CD4-positive, alpha-beta T cell (primary cell): ENCODE data around the gene ARHGEF28. TPM values are rescaled to one million over a fixed set of nuclear protein-coding genes. Genes with fewer than 3 reads are reported as not detected.

ENCODE experiments used
- ATAC-seq: fragments of 200-7000 bp; cut with Tn5 transposase; one replicate; pipeline ENCODE4 v1.10.0; 2022; ENCODE audit warnings: mild to moderate bottlenecking; ENCODE audit not compliant: poor library complexity
- CTCF ChIA-PET: fragments of 350-600 bp; sonication (Branson Sonifier 250); formaldehyde crosslinking; loops from one replicate; lab custom pipeline; 2021; ENCODE audit warnings: antibody characterized with exemption, inconsistent platforms; lab: Charles Lee
- POLR2A ChIA-PET: fragments of 350-600 bp; sonication (Branson Sonifier 250); formaldehyde crosslinking; loops from one replicate; lab custom pipeline; 2021; ENCODE audit warnings: antibody characterized with exemption, inconsistent platforms; lab: Charles Lee
- DNase-seq, 14 experiments: peaks; one replicate each; pipeline ENCODE4 v3.0.0-alpha.2; 2013 to 2020; ENCODE audit warnings: mixed read lengths in 2 of 14
- H3K27ac ChIP-seq, 2 donors: one replicate each; pipeline versions ENCODE4 v1.5.1 to v1.7.0; 2013; ENCODE audit warnings: low read length in 2 of 2, low read depth in 1 of 2, mild to moderate bottlenecking in 1 of 2
- H3K27me3 ChIP-seq, 2 experiments: 1 replicate in 1 of 2; 2 replicates in 1 of 2; pipeline versions ENCODE4 v1.6.1 to v1.7.0; 2013; ENCODE audit warnings: low read length in 2 of 2, control low read depth in 1 of 2, mild to moderate bottlenecking in 1 of 2, moderate library complexity in 1 of 2; ENCODE audit not compliant: insufficient read depth in 2 of 2, control insufficient read depth in 1 of 2
- H3K36me3 ChIP-seq: one replicate; pipeline ENCODE4 v1.6.1; 2013; ENCODE audit warnings: low read length, control low read depth; ENCODE audit not compliant: insufficient read depth
- H3K4me1 ChIP-seq: one replicate; pipeline ENCODE4 v1.6.1; 2013; ENCODE audit warnings: low read length, control low read depth; ENCODE audit not compliant: insufficient read depth
- H3K4me3 ChIP-seq: one replicate; pipeline ENCODE4 v1.5.1; 2013; ENCODE audit warnings: mild to moderate bottlenecking, low read length, moderate library complexity
- H3K9me3 ChIP-seq, 2 experiments: 1 replicate in 1 of 2; 2 replicates in 1 of 2; pipeline versions ENCODE4 v1.6.1 to v1.7.0; 2013; ENCODE audit warnings: low read length in 2 of 2, mild to moderate bottlenecking in 2 of 2, control low read depth in 1 of 2, moderate library complexity in 1 of 2; ENCODE audit not compliant: control insufficient read depth in 1 of 2, insufficient read depth in 1 of 2
- H3K27ac Mint-ChIP-seq: one replicate; pipeline ENCODE4 v1.8.0; 2020; ENCODE audit warnings: mixed read lengths
- H3K27me3 Mint-ChIP-seq: one replicate; pipeline ENCODE4 v1.8.0; 2021; ENCODE audit warnings: mixed read lengths
- H3K36me3 Mint-ChIP-seq: one replicate; pipeline ENCODE4 v1.8.0; 2021; ENCODE audit warnings: low read depth, mixed read lengths
- H3K4me1 Mint-ChIP-seq: one replicate; pipeline ENCODE4 v1.8.0; 2021; ENCODE audit warnings: low read depth, mixed read lengths
- H3K4me3 Mint-ChIP-seq: one replicate; pipeline ENCODE4 v1.8.0; 2020; ENCODE audit warnings: mild to moderate bottlenecking, mixed read lengths
- H3K9me3 Mint-ChIP-seq: one replicate; pipeline ENCODE4 v1.8.0; 2020; ENCODE audit warnings: mixed read lengths
- CTCF ChIP-seq: fragments of 200-600 bp; IDR thresholded peaks from one replicate; pipeline ENCODE4 v1.8.0; 2022; ENCODE audit warnings: antibody characterized with exemption, mild to moderate bottlenecking
- intact Hi-C, 2 experiments: fragments of 100-400 bp; cut with DNase I in 1 of 2; cut with micrococcal nuclease in 1 of 2; formaldehyde crosslinking; loops; one replicate each; pipeline versions ENCODE4 v1.15.1 to v1.9.0; 2023 to 2025; cut with DNase I, micrococcal nuclease
- total RNA-seq, 174 experiments: library from RNA in 2 of 174; stranded (reverse) in 2 of 174; gene quantifications; one replicate each; pipeline ENCODE4 v1.2.3 and lab custom pipeline; 2021 to 2026

Gene ARHGEF28
- total RNA-seq, 2 experiments from 2014 or later = not detected

DNA sequence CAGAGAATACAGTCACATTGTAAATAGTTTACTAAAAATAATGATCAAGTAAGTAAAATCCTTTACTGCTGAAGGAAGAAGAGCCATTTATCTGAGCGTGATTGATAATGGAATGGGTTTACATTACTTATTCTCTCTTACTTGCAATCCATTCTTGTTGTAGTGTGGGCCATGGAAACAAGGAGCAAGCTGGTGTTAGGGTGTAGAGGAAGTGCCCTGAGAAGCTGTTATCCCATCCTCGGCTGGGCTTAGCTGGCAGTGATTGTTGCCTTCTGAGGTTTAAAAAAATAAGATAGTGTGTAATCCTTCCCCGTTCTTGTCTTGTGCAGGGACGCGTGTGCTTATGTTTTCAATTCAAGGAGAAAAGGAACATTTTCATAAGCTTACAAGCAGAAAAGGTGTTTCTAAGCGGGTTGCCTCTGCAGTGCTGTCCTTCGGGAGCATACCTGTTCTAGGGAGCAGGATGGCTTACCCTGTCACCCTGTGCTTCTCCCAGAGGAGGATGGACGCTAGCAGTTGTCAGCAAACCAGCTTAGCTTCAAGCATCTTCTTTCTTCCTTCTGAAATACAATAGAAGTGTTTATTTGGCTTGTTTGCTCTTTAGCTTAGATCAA, 188.3 kb downstream of the ARHGEF28 start:
- Histone ChIP-seq H3K36me3 (no peaks in the 10 kb centered on the region), H3K4me1 (no peaks in the 10 kb centered on the region), H3K27me3 (no peaks in the 10 kb centered on the region), H3K4me3 (no peak overlapping the region), H3K27ac (no peak overlapping the region), H3K9me3 (no peaks in the 10 kb centered on the region)
- H3K9me3 Mint-ChIP-seq = no peaks in the 10 kb centered on the region
- H3K4me1 Mint-ChIP-seq = no peaks in the 10 kb centered on the region
- ChIA-PET POLR2A (no interaction called here), CTCF (interaction anchor here (0.6 kb wide), 1 partner anchor 389 kb away, joined by 3 read pairs; no protein-coding TSS in a partner anchor)
- H3K27me3 Mint-ChIP-seq = peaks cover 28% of the 10 kb centered on the region
- no peak for DNase-seq
- ATAC-seq = no peak
- H3K36me3 Mint-ChIP-seq = no peaks in the 10 kb centered on the region
- TF ChIP-seq CTCF = no peak
- no peak overlapping the region for H3K4me3 Mint-ChIP-seq
- H3K27ac Mint-ChIP-seq = no peak overlapping the region
- intact Hi-C loops = no loop called here

- TF ChIP-seq CTCF = no peak
- H3K36me3 Mint-ChIP-seq = no peaks in the 10 kb centered on the region
- intact Hi-C loops = no loop called here
- no peaks in the 10 kb centered on the region for H3K4me1 Mint-ChIP-seq
- no peak for DNase-seq
- H3K4me3 Mint-ChIP-seq = no peak overlapping the region
- Histone ChIP-seq H3K27me3 (no peaks in the 10 kb centered on the region), H3K4me3 (no peak overlapping the region), H3K36me3 (no peaks in the 10 kb centered on the region), H3K9me3 (no peaks in the 10 kb centered on the region), H3K27ac (no peak overlapping the region), H3K4me1 (no peaks in the 10 kb centered on the region)
- ChIA-PET CTCF (no interaction called here), POLR2A (no interaction called here)
- no peaks in the 10 kb centered on the region for H3K9me3 Mint-ChIP-seq
- H3K27ac Mint-ChIP-seq = no peak overlapping the region
- no peak for ATAC-seq
- H3K27me3 Mint-ChIP-seq = peaks cover 26% of the 10 kb centered on the region
Measured at GRCh38 chr5:73815631-73816030, 189.6 kb downstream of the ARHGEF28 start.

GRCh38 chr5:73816656-73817420, 190.8 kb downstream of the ARHGEF28 start:
- ATAC-seq = no peak
- CTCF ChIA-PET = no interaction called here

More at GRCh38 chr5:73816656-73817420, 190.8 kb downstream of the ARHGEF28 start:
- Histone ChIP-seq H3K27ac (no peak overlapping the region), H3K9me3 (no peaks in the 10 kb centered on the region), H3K4me3 (no peak overlapping the region), H3K4me1 (no peaks in the 10 kb centered on the region), H3K36me3 (no peaks in the 10 kb centered on the region), H3K27me3 (no peaks in the 10 kb centered on the region)
- H3K27me3 Mint-ChIP-seq = peaks cover 23% of the 10 kb centered on the region
- no peaks in the 10 kb centered on the region for H3K9me3 Mint-ChIP-seq
- no peak for DNase-seq
- H3K27ac Mint-ChIP-seq = no peak overlapping the region
- no peak overlapping the region for H3K4me3 Mint-ChIP-seq
- no peaks in the 10 kb centered on the region for H3K4me1 Mint-ChIP-seq
- POLR2A ChIA-PET = no interaction called here
- TF ChIP-seq CTCF = no peak
- no peaks in the 10 kb centered on the region for H3K36me3 Mint-ChIP-seq
- intact Hi-C loops = no loop called here
